Activated CD4-positive, alpha-beta memory T cell treated with anti-CD3 and anti-CD28 coated beads, Interleukin-2, amount 10 ng/mL, durations not matched to agents 7 days and 5 days (primary cell): Measurements from ENCODE around the gene TANC2. TPM values are rescaled to one million over a fixed set of nuclear protein-coding genes. Genes with fewer than 3 reads are reported as not detected.
A peak's percentile ranks its signal among the peaks of the same experiment; 100 is the strongest.
"Not testable (repeated sequence)": the region's sequence is repeated elsewhere in the genome, so short reads cannot be mapped to it uniquely, and the experiment has no call there.

ENCODE experiments used
- CTCF ChIA-PET: fragments of 350-600 bp; sonication (Branson Sonifier 250); formaldehyde crosslinking; loops from one replicate; lab custom pipeline; 2021; ENCODE audit warnings: antibody characterized with exemption, inconsistent platforms; lab: Charles Lee
- POLR2A ChIA-PET: fragments of 350-600 bp; sonication (Branson Sonifier 250); formaldehyde crosslinking; loops from one replicate; lab custom pipeline; 2021; ENCODE audit warnings: antibody characterized with exemption; lab: Charles Lee
- DNase-seq: peaks from one replicate; pipeline ENCODE4 v3.0.0-alpha.2; 2020
- H3K27ac Mint-ChIP-seq: one replicate; pipeline ENCODE4 v1.8.0; 2021; ENCODE audit warnings: mild to moderate bottlenecking, mixed read lengths
- H3K27me3 Mint-ChIP-seq: one replicate; pipeline ENCODE4 v1.8.0; 2021; ENCODE audit warnings: mixed read lengths
- H3K36me3 Mint-ChIP-seq: one replicate; pipeline ENCODE4 v1.8.0; 2021; ENCODE audit warnings: low read depth, mixed read lengths
- H3K4me1 Mint-ChIP-seq: one replicate; pipeline ENCODE4 v1.8.0; 2021; ENCODE audit warnings: mixed read lengths
- H3K4me3 Mint-ChIP-seq: one replicate; pipeline ENCODE4 v1.8.0; 2021; ENCODE audit warnings: mild to moderate bottlenecking, mixed read lengths
- H3K9me3 Mint-ChIP-seq: one replicate; pipeline ENCODE4 v1.8.0; 2021; ENCODE audit warnings: mixed read lengths
- total RNA-seq, 2 experiments: library from RNA; stranded (reverse); gene quantifications; one replicate each; pipeline ENCODE4 v1.2.3, GENCODE V29; 2021

TANC2 gene
- total RNA-seq, 2 experiments from 2014 or later = 9.0 to 10.6 TPM

GRCh38 chr17:62968445-62968923 lies 2.4 kb downstream of the TANC2 start:
- Mint-ChIP-seq H3K4me1 (peaks cover 25% of the 10 kb centered on the region), H3K4me3 (peak overlapping the region; percentile 25), H3K27me3 (peaks cover 28% of the 10 kb centered on the region), H3K9me3 (no peaks in the 10 kb centered on the region), H3K27ac (no peak overlapping the region), H3K36me3 (no peaks in the 10 kb centered on the region)
- POLR2A ChIA-PET = interaction anchor here (0.6 kb wide), 1 partner anchor 410 kb away, joined by 3 read pairs; no protein-coding TSS in a partner anchor
- CTCF ChIA-PET = interaction anchor here (0.6 kb wide), 1 partner anchor 266 kb away, joined by 3 read pairs; no protein-coding TSS in a partner anchor
- DNase-seq = peak; percentile 53

GRCh38 chr17:62970610-62971009 lies 4.6 kb downstream of the TANC2 start:
- Mint-ChIP-seq H3K4me3 (no peak overlapping the region), H3K4me1 (peaks cover 18% of the 10 kb centered on the region), H3K9me3 (no peaks in the 10 kb centered on the region), H3K36me3 (no peaks in the 10 kb centered on the region), H3K27ac (no peak overlapping the region), H3K27me3 (peaks cover 13% of the 10 kb centered on the region)
- DNase-seq = no peak
- CTCF ChIA-PET = interaction anchor here (1.7 kb wide), 1 partner anchor 549 kb away, joined by 3 read pairs; no protein-coding TSS in a partner anchor
- POLR2A ChIA-PET = no interaction called here

DNA sequence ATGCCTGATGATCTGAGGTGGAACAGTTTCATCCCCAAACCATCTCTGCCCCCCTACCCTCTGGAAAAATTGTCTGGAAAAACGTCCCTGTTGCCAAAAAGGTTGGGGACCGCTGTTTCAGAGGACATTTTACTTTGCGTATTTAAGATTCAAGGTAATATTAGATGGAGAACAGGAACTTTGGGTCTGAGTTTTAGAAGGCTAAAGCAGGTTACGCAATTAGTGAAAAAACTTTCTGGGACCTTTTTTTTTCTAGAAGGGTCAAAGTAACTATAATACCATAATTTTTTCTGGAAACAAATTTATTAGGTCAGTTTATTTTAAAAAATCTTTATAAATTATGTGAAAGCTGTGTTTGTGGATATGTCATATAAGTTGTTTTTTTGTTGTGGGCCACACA lies 5.8 kb downstream of the TANC2 start:
- Mint-ChIP-seq H3K9me3 (peaks cover 3% of the 10 kb centered on the region), H3K36me3 (peaks cover 2% of the 10 kb centered on the region), H3K4me1 (peaks cover 14% of the 10 kb centered on the region), H3K27ac (no peak overlapping the region), H3K4me3 (no peak overlapping the region), H3K27me3 (peaks cover 9% of the 10 kb centered on the region)
- CTCF ChIA-PET = interaction anchor here (0.6 to 1.7 kb wide), 2 partner anchors 298 to 551 kb away, joined by 3 read pairs; no protein-coding TSS in a partner anchor
- no peak for DNase-seq
- POLR2A ChIA-PET = no interaction called here

DNA sequence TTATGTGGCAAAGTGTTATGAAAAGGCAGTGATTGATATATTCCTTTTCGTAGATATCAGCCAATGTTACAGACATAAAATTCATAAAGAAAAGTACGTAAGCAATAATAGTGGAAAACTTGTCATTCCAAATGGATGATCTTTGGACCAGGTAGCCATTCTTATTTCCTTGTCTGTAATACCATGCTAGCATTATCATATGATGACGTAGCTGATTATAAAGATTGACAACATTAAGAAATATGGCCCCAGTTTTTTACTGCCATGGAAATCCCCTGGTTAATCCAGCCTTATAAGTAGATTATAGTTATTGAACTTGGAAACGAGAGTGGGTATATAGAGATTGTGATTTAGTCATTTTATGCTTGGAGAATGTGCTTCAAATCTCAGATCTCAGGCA lies 8.8 kb downstream of the TANC2 start:
- Mint-ChIP-seq H3K27me3 (no peaks in the 10 kb centered on the region), H3K4me3 (no peak overlapping the region), H3K4me1 (no peaks in the 10 kb centered on the region), H3K36me3 (peaks cover 3% of the 10 kb centered on the region), H3K9me3 (peaks cover 4% of the 10 kb centered on the region), H3K27ac (no peak overlapping the region)
- DNase-seq = no peak
- POLR2A ChIA-PET = no interaction called here
- CTCF ChIA-PET = interaction anchor here (1.0 kb wide), 1 partner anchor 21 kb away, joined by 3 read pairs; no protein-coding TSS in a partner anchor

DNA sequence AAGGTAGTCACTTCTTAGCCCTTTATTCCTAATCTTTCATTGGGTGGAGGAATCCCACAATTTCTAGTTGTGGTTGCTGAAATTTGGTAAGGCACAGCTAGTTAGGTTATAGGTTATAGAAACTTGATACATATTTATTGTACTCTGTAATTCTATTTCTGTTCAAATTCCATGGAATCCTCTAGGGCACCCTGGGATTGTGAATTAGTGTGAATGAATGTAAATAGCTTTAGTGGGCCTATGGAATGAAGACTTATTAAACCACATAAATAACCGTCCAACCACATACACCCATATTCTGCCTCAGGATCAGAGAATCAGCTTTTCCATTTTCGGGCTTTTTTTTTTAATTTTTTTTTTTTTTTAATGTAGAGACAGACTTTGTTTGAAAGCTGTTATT lies 9.2 kb downstream of the TANC2 start:
- Mint-ChIP-seq H3K9me3 (peaks cover 4% of the 10 kb centered on the region), H3K27ac (no peak overlapping the region), H3K4me1 (no peaks in the 10 kb centered on the region), H3K4me3 (no peak overlapping the region), H3K27me3 (no peaks in the 10 kb centered on the region), H3K36me3 (peaks cover 3% of the 10 kb centered on the region)
- no peak for DNase-seq
- ChIA-PET POLR2A (no interaction called here), CTCF (interaction anchor here (1.0 kb wide), 1 partner anchor 20 kb away, joined by 3 read pairs; no protein-coding TSS in a partner anchor)

GRCh38 chr17:62976643-62977231 lies 10.7 kb downstream of the TANC2 start:
- H3K4me3 Mint-ChIP-seq, H3K9me3 Mint-ChIP-seq, DNase-seq, POLR2A ChIA-PET, H3K4me1 Mint-ChIP-seq, H3K36me3 Mint-ChIP-seq, CTCF ChIA-PET, H3K27me3 Mint-ChIP-seq, H3K27ac Mint-ChIP-seq: not testable (repeated sequence)

DNA sequence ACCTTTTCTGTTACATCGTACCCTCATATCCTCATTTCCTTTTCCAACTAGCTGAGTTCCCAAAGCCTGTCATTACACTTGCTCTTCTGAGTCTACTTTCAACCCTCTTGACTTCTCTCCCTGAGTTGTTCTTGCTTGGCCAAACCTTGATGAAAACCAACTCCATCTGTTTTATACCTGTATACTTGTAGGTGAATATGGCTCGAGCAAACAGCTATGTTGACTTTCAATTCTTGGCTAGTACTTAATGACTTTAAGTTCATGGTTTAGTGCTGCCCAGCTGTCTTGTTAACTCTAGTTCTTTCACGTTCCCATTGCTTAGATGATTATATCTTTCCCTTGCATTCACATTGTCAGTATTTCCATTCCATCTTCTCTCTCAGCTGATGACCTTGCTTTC lies 14.8 kb downstream of the TANC2 start:
- Mint-ChIP-seq H3K36me3 (peaks cover 7% of the 10 kb centered on the region), H3K4me1 (no peaks in the 10 kb centered on the region), H3K27ac (no peak overlapping the region), H3K27me3 (peaks cover 7% of the 10 kb centered on the region), H3K4me3 (no peak overlapping the region), H3K9me3 (peaks cover 19% of the 10 kb centered on the region)
- CTCF ChIA-PET = no interaction called here
- DNase-seq = no peak
- POLR2A ChIA-PET = no interaction called here

DNA sequence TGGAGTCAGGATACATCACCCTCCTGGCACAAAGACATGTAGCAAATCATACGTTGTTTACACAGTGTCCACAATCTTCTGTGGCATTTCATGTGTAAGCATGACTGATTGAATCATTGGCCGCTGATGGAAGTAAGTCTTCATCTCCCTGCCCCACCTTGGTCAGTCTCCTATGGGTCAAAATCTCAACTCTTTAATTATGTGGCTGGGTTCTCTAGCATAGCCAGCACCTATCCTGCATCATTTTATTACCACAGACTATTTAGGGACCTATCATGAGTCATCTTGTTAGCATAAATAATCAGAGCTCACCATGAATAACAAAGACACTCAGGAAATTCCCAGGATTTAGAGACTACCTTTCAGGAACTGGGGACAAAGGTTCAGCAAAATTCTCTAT lies 15.9 kb downstream of the TANC2 start:
- Mint-ChIP-seq H3K4me1 (no peaks in the 10 kb centered on the region), H3K27me3 (peaks cover 7% of the 10 kb centered on the region), H3K27ac (no peak overlapping the region), H3K36me3 (peaks cover 5% of the 10 kb centered on the region), H3K4me3 (no peak overlapping the region), H3K9me3 (peaks cover 17% of the 10 kb centered on the region)
- DNase-seq = no peak
- POLR2A ChIA-PET = no interaction called here
- CTCF ChIA-PET = no interaction called here

GRCh38 chr17:62984801-62985200 lies 18.8 kb downstream of the TANC2 start:
- no peak for DNase-seq
- H3K4me1 Mint-ChIP-seq = no peaks in the 10 kb centered on the region
- no peak overlapping the region for H3K27ac Mint-ChIP-seq
- H3K9me3 Mint-ChIP-seq = peaks cover 17% of the 10 kb centered on the region
- CTCF ChIA-PET = no interaction called here
- H3K27me3 Mint-ChIP-seq = peaks cover 7% of the 10 kb centered on the region
- no peak overlapping the region for H3K4me3 Mint-ChIP-seq
- POLR2A ChIA-PET = no interaction called here
- H3K36me3 Mint-ChIP-seq = peaks cover 4% of the 10 kb centered on the region

DNA sequence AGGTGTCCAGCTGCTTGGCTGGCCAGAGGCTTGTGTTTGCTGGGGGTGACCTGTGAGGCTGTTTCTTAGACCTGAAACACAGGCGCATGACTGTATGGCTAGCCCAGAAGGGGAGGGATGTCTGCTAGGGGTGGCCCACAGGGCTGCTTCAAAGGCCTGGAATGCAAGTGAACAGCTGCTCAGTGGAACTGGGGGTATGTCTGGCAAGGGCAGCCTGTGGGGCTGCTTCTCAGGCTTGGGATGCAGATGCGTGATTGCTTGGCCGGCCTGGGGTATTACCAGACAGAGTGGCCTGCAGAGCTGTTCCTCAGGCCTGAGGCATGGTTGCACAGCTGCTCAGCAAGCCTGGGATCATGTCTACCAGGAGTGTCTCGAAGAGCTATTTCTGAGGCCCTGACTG lies 20.5 kb downstream of the TANC2 start:
- H3K27me3 Mint-ChIP-seq = peaks cover 7% of the 10 kb centered on the region
- no peak overlapping the region for H3K4me3 Mint-ChIP-seq
- ChIA-PET POLR2A (no interaction called here), CTCF (no interaction called here)
- no peak for DNase-seq
- peaks cover 17% of the 10 kb centered on the region for H3K9me3 Mint-ChIP-seq
- H3K27ac Mint-ChIP-seq = no peak overlapping the region
- peaks cover 4% of the 10 kb centered on the region for H3K36me3 Mint-ChIP-seq
- no peaks in the 10 kb centered on the region for H3K4me1 Mint-ChIP-seq

- ChIA-PET CTCF (no interaction called here), POLR2A (no interaction called here)
- DNase-seq = no peak
- H3K36me3 Mint-ChIP-seq = peaks cover 4% of the 10 kb centered on the region
- H3K4me3 Mint-ChIP-seq = no peak overlapping the region
- H3K4me1 Mint-ChIP-seq = no peaks in the 10 kb centered on the region
- no peak overlapping the region for H3K27ac Mint-ChIP-seq
- peaks cover 17% of the 10 kb centered on the region for H3K9me3 Mint-ChIP-seq
- peaks cover 7% of the 10 kb centered on the region for H3K27me3 Mint-ChIP-seq
These were observed 21.1 kb downstream of the TANC2 start for GRCh38 chr17:62987136-62987535.

GRCh38 chr17:62989501-62989900 lies 23.5 kb downstream of the TANC2 start:
- no peaks in the 10 kb centered on the region for H3K27me3 Mint-ChIP-seq
- no peaks in the 10 kb centered on the region for H3K36me3 Mint-ChIP-seq
- H3K4me1 Mint-ChIP-seq = no peaks in the 10 kb centered on the region
- ChIA-PET CTCF (no interaction called here), POLR2A (no interaction called here)
- H3K4me3 Mint-ChIP-seq = no peak overlapping the region
- H3K9me3 Mint-ChIP-seq = peaks cover 12% of the 10 kb centered on the region
- no peak overlapping the region for H3K27ac Mint-ChIP-seq
- DNase-seq = no peak

DNA sequence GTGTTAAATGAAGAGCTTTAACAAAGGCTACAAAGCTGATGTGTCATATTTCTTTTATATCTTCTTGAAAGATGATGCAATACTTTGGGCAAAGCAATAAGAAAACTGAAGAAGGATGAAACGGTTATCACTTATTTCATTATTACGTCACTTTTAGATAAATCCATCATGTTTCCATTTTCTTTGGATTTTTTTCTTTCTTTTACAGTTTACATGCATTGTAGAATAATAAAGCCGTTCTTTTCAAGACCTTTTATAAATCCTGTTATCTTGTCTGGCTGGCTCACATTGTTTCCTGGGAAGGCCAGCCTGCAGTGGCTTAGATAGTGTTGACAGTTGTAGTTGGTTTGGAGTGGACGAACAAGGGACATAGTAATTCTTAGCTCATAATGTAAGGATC lies 28.9 kb downstream of the TANC2 start:
- ChIA-PET POLR2A (no interaction called here), CTCF (interaction anchor here (0.5 to 2.1 kb wide), 5 partner anchors 12 to 464 kb away, joined by 3 to 14 read pairs (median 3); no protein-coding TSS in a partner anchor)
- H3K4me1 Mint-ChIP-seq = peaks cover 2% of the 10 kb centered on the region
- no peaks in the 10 kb centered on the region for H3K27me3 Mint-ChIP-seq
- no peaks in the 10 kb centered on the region for H3K9me3 Mint-ChIP-seq
- H3K4me3 Mint-ChIP-seq = no peak overlapping the region
- H3K36me3 Mint-ChIP-seq = no peaks in the 10 kb centered on the region
- no peak for DNase-seq
- no peak overlapping the region for H3K27ac Mint-ChIP-seq
